Measurements from ENCODE around the gene CAPRIN2. TPM values are rescaled to one million over a fixed set of nuclear protein-coding genes. Genes with fewer than 3 reads are reported as not detected.

The CAPRIN2 gene
- total RNA-seq, 1 experiment from 2014 or later: 123 TPM

GRCh38 chr12:30729547-30729946 lies 25.2 kb downstream of the CAPRIN2 start:
- WGBS (ENCODE audit: extremely low coverage, insufficient read length, low lambda C conversion rate): no CpG with 5 or more reads among the region's 4 CpGs
- H3K4me3 Mint-ChIP-seq: no peak overlapping the region
- Histone ChIP-seq H3K18ac (ENCODE audit: insufficient read length, low read depth, low read length) (no peak overlapping the region), H3K27ac (ENCODE audit: insufficient read length, low read depth, low read length) (no peak overlapping the region), H3T11ph (ENCODE audit: low read length) (no peak overlapping the region), H2BK20ac (ENCODE audit: low read depth, low read length, poor library complexity, severe bottlenecking) (no peak overlapping the region), H4K5ac (ENCODE audit: insufficient read length, low read depth, low read length) (no peak overlapping the region), H3K23me2 (ENCODE audit: insufficient read length, low read depth, low read length, poor library complexity, severe bottlenecking) (no peaks in the 10 kb centered on the region), H2AK5ac (ENCODE audit: insufficient read length, low read length) (no peak overlapping the region), H2BK5ac (ENCODE audit: insufficient read length, low read length) (no peak overlapping the region), H2BK12ac (ENCODE audit: insufficient read length, low read depth, low read length) (no peak overlapping the region), H3K79me1 (ENCODE audit: insufficient read depth, low read depth, low read length, poor library complexity, severe bottlenecking) (no peaks in the 10 kb centered on the region), H3K56ac (ENCODE audit: insufficient read length, low read depth, low read length) (no peak overlapping the region), H3K23ac (ENCODE audit: insufficient read length, low read depth, low read length) (no peak overlapping the region), H3K9me3 (ENCODE audit: control insufficient read depth, low read depth, low read length) (no peaks in the 10 kb centered on the region), H3K79me2 (ENCODE audit: insufficient read depth, low read length) (no peaks in the 10 kb centered on the region), H4K8ac (replicated peaks; ENCODE audit: insufficient read length, low read depth, low read length) (no peak overlapping the region), H4K91ac (ENCODE audit: insufficient read length, low read depth, low read length) (no peak overlapping the region), H3K14ac (ENCODE audit: insufficient read depth, low read length) (no peak overlapping the region), H3K4ac (ENCODE audit: low read depth, low read length) (no peak overlapping the region), H3K4me2 (ENCODE audit: insufficient read depth, insufficient read length, low read length) (no peak overlapping the region), H3K9ac (ENCODE audit: extremely low read depth, insufficient read length, low read length) (no peak overlapping the region), H2AFZ (ENCODE audit: low read length) (no peak overlapping the region), H3K4me1 (ENCODE audit: insufficient read depth, low read length) (no peaks in the 10 kb centered on the region), H4K20me1 (ENCODE audit: control insufficient read depth, insufficient read depth, insufficient read length) (no peaks in the 10 kb centered on the region), H3K27me3 (ENCODE audit: insufficient read depth, low read length) (no peaks in the 10 kb centered on the region), H2BK15ac (ENCODE audit: low read depth, low read length) (no peak overlapping the region), H2BK120ac (ENCODE audit: low read depth, low read length, poor library complexity, severe bottlenecking) (no peak overlapping the region)
- H3K27me3 Mint-ChIP-seq (ENCODE audit: low read depth): no peaks in the 10 kb centered on the region
- no peak overlapping the region for H3K27ac Mint-ChIP-seq
- H3K9me3 Mint-ChIP-seq: no peaks in the 10 kb centered on the region
- peaks cover 13 to 89% (median 22%) of the 10 kb centered on the region in 3 experiments; a peak in 6 of 7 replicates for H3K36me3 Mint-ChIP-seq (ENCODE audit: insufficient read depth in 1 of 3, low read depth in 3 of 3)
- no peak for DNase-seq
- TF ChIP-seq, protein P1, sequence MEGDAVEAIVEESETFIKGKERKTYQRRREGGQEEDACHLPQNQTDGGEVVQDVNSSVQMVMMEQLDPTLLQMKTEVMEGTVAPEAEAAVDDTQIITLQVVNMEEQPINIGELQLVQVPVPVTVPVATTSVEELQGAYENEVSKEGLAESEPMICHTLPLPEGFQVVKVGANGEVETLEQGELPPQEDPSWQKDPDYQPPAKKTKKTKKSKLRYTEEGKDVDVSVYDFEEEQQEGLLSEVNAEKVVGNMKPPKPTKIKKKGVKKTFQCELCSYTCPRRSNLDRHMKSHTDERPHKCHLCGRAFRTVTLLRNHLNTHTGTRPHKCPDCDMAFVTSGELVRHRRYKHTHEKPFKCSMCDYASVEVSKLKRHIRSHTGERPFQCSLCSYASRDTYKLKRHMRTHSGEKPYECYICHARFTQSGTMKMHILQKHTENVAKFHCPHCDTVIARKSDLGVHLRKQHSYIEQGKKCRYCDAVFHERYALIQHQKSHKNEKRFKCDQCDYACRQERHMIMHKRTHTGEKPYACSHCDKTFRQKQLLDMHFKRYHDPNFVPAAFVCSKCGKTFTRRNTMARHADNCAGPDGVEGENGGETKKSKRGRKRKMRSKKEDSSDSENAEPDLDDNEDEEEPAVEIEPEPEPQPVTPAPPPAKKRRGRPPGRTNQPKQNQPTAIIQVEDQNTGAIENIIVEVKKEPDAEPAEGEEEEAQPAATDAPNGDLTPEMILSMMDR (conservative IDR thresholded peaks at IDR 0.05): no peak
- H3K4me1 Mint-ChIP-seq: no peaks in the 10 kb centered on the region

Data from H9 (cell line).